Cerebellar cortex (tissue), 1 donor: Measurements from ENCODE around the gene PCDH15.
A peak's percentile ranks its signal among the peaks of the same experiment; 100 is the strongest.

Experiments
- DNase-seq: peaks from one replicate; pipeline ENCODE4 v3.0.0-alpha.2; 2015; ENCODE audit warnings: low spot score

The PCDH15 gene

DNA sequence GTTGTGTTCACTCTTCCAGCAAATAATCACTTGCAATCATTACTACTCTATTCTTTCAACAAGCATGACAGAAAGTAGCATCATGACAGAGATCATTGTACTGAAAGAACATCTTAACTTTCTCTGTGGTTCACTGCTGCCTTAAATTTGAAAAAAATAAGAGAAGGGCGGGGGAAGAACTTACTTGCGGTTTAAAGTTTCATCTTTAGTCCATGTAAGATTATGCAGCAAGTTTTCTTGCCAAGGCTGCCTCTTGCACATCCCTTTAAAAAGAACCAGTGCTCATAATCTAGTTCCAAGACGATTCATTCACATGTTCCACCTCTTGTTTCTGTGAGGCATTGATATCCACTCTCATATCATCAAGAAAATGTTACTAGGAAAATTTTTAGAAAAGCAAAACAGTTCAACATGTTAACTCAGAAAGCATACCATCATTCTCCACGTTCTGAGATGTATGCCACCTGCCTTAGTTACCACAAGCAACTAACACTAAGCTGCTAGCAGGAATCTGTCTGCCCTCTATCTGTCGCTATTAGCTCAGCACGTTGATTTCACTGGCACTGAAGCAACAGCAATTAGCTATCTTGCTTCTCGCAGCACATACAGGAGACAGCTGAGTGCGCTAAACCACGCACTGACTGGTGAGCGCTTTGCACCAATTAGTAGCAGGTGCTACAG is at the start of gene PCDH15:
Gene PCDH15, minus strand, starts transcription at position 491 of the 681 bp plus-strand sequence. CDS start 136,969 bp downstream, outside the sequence.
- DNase-seq = peak; percentile 29

DNA sequence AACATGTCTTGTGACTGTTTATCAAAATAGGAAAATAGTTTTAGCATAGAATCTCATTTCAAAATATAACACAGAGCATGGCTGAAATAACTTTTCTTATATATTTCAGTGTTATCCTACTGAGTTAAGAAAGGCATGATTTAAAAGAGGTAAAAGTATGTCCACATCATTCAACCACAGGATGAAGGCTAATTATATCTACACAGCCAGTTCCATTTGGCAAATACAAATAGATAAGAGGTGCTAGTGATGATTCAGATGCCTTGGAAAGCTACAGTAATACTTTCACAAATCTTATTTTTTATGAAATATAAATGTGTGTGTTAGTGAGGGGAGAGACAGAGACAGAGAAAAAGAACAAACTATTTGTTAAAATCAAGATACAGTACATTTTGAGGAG is 42.9 kb upstream of the PCDH15 start:
- no peak for DNase-seq

DNA sequence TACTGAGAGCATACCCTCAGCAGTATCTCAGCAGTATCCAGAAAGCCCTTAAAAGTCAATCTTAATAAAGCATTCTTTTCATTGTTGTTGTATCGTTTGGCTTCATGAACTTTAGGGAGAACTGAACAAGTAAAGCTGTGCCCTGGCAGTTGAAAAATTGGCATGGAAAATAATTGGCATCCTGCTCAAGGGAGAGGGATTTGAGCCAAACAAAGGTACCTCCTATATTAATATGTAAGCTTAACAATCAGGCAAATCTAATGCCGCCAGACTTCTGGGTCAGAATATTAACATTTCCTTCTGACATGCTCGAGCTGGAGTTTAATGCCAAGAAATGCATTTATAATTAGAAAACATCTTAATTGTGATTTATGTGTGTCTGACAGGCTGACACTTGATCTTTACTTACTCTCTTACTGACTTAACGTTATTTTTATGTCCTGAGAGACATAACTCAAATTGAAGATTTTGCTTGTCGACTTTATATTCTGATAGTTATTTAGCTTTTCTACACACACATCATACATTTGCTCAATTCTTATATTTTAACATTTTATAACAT is 42.1 kb upstream of the PCDH15 start:
- no peak for DNase-seq

- DNase-seq = no peak
Observed at GRCh38 chr10:54837479-54837878, 36.4 kb upstream of the PCDH15 start.

DNA sequence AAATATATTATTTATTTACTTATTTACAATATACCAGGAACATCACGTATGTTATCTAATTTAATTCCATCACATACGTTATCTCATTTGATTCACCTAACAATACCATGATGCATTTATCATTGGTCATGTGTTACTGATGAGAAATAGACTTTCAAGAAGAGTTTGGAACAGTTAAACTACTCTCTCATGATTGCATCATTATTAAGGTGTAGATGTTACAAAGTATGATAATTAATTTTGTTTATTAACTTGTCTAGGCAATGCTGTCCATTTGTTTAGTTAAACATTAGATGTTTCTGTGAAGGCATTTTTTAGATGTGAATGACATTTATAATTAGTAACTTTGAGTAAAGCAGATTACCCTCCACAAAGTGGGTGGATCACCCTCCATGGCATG is 32.0 kb upstream of the PCDH15 start:
- no peak for DNase-seq

DNA sequence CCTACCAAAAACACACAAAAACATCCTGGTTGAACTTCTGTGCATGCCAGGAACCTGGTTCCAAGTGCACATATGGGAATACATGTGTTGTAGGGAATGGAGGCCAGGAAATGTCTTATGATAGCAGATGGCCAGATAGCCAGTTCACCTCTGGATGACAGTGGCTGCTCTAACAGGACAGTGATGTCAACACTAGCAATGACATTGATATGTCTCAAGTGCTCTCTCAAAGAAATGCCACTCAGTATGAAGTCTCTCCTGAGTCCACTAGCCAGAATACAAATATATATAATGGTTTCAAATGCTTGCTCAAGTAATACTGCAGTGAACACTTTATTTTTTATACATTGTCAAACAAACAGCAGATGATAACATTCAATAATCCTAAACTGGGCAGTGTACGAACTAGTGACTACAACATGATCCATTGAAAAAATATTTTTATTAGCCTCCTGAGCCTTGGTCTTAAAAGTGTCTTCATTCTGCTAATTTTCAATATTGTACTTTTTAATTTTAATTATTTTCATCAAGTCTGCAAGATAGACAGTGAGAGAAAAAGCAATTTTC is 26.0 kb upstream of the PCDH15 start:
- DNase-seq = no peak

DNA sequence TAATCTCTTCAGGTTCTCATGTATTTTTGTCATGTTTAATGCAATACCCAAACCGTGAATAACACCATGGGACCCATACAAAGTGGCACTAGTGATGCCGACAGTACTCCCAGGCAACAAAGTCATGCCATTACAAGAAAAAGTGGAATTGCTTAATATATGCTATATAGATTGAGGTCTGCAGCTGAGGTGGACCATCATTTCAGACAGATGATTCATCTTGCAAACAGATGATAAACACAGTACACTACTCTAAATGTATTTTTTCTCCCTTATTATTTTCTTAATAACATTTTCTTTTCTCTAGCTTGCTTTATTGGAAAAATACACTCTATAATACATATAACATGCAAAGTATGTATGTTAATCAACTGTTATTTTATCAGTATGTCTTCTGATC is 14.6 kb upstream of the PCDH15 start:
- no peak for DNase-seq

DNA sequence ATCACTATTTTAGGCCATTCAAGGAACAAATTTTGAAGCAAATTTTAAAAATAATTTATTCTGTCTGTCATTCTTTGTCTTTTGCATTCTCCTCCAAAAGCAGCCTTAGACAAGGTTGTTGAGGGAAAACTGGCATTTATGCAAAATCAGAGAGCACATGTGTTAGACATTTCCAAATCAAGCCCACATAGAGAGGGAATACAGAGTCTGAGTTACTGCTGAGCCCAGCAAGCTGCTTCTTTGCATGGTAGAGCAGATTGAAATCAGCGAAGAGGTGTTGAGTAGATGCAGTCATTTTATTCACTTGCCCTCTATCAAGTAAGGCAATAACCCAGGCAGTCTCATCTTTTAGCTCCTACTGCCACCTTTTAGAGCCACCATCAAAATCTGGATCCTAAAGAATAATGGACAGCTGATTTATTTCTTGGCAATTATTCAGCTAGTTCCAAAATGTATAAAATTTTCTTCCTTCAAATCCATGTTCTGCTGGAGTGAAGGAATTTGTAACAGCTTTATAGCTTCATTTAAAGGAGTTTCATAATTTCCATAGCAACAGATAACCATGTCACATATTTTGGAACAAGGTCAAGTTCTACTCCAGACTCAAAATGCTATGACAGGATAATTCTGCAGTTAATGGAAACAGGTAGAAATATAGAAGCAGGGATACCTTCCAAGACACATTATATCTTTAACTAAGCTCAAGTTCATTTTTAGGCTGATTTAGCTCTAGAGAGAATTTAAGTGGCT is 7.3 kb upstream of the PCDH15 start:
- DNase-seq = no peak

- no peak for DNase-seq
Observed at GRCh38 chr10:54799506-54799905, 1.5 kb downstream of the PCDH15 start.

GRCh38 chr10:54797636-54798321 is 3.3 kb downstream of the PCDH15 start:
- no peak for DNase-seq

DNA sequence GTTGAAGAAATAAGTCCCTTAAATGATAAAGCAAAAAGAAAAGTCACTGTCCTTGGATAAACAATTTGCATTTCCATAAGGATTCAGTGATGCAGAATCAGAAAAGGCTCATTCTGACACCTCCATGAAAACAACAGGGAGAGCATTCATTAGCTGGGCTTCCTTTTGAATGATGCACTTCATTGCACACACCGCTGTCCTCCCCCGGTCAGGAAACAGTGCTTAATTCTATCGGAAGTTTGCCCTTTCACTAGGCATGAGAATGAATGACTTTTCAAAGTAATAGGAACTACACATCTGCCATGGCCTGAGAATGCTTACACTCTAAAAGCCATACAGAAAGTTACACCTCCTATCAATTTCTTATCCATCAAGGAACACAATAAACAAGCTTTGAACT is 4.2 kb downstream of the PCDH15 start:
- no peak for DNase-seq

GRCh38 chr10:54776622-54777021 is 24.4 kb downstream of the PCDH15 start:
- DNase-seq = no peak

DNA sequence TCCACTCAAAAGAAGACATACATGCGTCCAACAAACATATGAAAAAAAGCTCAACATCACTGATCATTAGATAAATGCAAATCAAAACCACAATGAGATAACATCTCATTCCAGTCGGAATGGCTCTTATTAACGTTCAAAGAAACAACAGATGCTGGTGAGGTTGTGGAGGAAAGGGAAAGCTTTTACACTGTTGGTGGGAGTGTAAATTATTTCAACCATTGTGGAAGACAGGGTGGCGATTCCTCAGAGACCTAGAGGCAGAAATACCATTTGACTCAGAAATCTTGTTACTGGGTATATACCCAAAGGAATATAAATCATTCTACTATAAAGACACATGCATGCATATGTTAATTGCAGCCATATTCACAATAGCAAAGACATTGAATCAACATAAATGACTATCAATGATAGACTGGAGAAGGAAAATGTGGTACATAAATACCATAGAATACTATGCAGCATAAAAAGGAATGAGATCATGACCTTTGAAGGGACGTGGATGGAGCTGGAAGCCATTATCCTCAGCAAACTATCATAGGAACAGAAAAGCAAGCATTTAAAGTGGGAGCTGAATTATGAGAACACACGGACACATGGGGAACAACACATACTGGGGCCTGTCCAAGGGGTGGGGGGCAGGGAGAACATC is 28.4 kb downstream of the PCDH15 start:
- no peak for DNase-seq

DNA sequence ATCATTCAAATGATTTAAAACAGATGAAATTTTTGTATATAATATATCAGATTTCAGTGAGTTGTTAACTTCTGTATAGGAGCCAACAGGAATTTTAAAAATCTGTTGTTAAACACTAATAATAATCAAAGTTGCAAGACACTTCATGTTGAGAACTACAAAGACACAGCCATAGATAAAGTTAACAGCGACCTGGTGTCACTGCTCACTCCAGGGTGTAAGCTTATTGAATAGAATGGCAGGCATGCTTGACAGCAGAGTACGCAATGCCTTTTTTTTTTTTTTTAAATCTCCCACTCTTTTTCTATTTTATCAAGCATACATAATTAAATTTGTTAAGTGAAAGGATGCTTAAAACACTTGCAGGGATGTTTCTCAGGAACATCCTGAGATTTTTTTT is 32.0 kb downstream of the PCDH15 start:
- no peak for DNase-seq

DNA sequence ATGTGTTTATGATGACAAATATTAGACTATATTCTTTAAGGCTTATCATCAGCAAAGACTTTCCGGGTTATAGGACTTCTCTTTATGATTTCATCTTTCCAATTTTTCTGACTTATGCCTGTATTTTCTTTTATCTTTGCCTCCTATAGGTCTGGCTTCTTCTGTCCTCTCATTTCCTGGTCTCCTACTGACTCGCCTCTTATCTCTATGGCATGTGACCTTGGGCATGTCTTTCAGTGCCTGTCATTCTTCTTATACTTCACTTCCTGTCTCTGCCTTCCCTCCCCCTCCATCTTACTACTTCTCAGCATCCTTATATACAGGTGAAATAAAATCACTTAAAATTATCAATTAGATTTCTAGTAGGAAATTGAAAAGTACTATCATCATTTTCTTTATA is 42.2 kb downstream of the PCDH15 start:
- DNase-seq = no peak

DNA sequence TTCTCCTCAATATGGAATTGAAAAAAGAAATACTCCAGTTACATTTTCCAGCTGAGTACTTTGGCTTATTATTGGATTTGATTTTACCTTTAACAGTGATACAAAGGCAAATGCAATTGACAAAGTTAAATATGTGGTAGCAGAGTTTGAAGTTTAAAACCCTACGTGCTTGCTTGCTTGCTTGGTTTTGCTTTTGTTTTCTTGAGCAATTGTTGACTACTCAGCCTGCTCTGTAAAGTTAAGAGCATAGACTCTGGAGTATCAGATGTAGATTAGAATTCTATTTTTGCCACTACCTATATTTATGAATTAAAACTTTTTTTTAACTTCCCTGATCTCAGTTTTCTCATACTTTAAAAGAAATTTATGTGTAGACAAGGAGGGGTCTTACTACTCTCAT is 51.4 kb downstream of the PCDH15 start:
- DNase-seq = no peak

DNA sequence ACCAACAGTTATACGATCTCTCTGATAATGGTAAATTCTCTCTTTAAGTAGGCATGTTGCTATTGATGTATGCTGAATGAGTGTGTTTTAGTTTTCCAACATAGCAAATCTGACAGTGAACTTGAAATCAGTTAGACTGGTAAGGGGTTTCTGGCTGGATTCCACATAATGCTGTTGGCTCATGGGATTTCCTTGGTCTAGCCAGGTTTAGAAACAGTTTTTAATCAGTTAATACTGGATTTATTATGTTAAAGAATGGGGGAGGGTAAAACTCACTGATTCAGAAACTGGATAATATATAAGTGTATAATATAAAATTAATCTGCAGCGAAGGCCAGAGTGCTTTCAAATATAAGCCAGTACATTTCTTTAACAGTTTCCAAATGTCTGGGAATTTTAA is 55.6 kb downstream of the PCDH15 start:
- no peak for DNase-seq

DNA sequence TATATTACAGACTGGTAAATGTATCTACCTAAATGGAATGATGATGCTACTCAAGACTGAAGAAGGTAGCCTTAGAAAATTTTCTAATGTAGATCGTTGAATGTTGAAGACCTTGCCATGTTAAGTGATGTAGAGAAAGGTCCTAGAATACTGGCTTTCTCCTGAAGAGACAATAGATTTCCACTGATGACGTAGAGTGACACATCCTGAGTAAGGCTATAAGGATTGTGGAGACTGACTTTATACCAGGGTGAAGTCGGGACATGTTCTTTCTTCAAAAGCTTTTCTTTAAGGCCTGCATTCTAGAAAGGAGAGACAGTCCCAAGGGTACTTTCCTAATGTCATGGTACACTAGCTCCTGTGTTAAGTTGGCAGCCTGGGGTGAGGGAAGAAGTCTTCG is 58.6 kb downstream of the PCDH15 start:
- DNase-seq = no peak

GRCh38 chr10:54728511-54728910 is 72.5 kb downstream of the PCDH15 start:
- no peak for DNase-seq

DNA sequence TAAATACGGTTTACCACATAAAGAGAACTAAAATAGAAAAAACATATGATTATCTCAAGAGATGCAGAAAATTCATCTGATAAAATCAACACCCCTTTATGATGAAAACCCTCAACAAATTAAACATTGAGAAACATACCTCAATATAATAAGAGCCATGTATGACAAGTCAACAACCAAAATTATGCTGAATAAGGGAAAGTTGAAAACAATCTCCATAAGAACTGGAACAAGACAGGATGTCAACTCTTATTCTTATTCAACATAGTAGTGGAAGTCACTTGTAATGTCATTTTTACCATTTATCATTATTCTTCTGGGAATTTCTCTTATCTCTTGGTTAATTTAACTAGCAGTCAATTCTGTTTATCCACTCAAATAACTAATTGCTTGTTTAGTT is 79.0 kb downstream of the PCDH15 start:
- no peak for DNase-seq

- no peak for DNase-seq
Observed at GRCh38 chr10:54710918-54711317, 90.1 kb downstream of the PCDH15 start.

- no peak for DNase-seq
Observed at GRCh38 chr10:54708591-54708990, 92.4 kb downstream of the PCDH15 start.
